ENCODE data around the gene MED27. TPM values are rescaled to one million over a fixed set of nuclear protein-coding genes. Genes with fewer than 3 reads are reported as not detected.

Gene MED27
- total and polyA plus RNA-seq, 12 donors: 8.0 to 20.7 (median 17.1) TPM

DNA sequence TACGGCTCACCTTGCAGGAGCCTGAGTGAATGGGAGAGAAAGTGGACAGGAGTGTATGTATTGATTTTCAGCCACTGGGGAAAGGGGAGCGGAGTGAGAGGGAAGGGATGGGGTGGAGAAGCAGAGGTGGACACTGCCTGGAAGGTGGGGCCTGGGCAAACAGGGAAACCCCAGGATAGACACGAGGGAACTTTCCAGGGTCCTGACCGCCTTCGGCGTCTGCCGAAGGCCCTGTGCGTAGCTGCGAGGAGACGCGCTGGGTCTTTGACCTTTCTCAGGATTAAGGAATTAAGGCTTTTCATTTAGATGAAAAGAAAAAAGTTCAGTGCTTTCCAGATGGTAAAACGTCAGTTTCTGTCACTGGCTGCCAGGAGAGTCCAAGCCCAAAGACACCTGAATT is 205.2 kb downstream of the MED27 start:
- intact Hi-C loops (cut with DNase I): no loop called here
- TF ChIP-seq, protein P1, sequence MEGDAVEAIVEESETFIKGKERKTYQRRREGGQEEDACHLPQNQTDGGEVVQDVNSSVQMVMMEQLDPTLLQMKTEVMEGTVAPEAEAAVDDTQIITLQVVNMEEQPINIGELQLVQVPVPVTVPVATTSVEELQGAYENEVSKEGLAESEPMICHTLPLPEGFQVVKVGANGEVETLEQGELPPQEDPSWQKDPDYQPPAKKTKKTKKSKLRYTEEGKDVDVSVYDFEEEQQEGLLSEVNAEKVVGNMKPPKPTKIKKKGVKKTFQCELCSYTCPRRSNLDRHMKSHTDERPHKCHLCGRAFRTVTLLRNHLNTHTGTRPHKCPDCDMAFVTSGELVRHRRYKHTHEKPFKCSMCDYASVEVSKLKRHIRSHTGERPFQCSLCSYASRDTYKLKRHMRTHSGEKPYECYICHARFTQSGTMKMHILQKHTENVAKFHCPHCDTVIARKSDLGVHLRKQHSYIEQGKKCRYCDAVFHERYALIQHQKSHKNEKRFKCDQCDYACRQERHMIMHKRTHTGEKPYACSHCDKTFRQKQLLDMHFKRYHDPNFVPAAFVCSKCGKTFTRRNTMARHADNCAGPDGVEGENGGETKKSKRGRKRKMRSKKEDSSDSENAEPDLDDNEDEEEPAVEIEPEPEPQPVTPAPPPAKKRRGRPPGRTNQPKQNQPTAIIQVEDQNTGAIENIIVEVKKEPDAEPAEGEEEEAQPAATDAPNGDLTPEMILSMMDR (IDR thresholded peaks at IDR 0.05): no peak
- 83 to 88% methylated on average over 12 of the region's 12 CpGs for WGBS, 2 donors
- DNase-seq (no peak), ATAC-seq (no peak)
- peaks cover 0 to 7% (median 0%) of the 10 kb centered on the region in 9 donors for H3K36me3 ChIP-seq
- H3K9me3 ChIP-seq: no peaks in the 10 kb centered on the region
- no peak overlapping the region for H3K4me3 ChIP-seq
- no peak overlapping the region for H3K27ac ChIP-seq
- no peaks in the 10 kb centered on the region for H3K27me3 ChIP-seq
- no peaks in the 10 kb centered on the region for H3K4me1 ChIP-seq

DNA sequence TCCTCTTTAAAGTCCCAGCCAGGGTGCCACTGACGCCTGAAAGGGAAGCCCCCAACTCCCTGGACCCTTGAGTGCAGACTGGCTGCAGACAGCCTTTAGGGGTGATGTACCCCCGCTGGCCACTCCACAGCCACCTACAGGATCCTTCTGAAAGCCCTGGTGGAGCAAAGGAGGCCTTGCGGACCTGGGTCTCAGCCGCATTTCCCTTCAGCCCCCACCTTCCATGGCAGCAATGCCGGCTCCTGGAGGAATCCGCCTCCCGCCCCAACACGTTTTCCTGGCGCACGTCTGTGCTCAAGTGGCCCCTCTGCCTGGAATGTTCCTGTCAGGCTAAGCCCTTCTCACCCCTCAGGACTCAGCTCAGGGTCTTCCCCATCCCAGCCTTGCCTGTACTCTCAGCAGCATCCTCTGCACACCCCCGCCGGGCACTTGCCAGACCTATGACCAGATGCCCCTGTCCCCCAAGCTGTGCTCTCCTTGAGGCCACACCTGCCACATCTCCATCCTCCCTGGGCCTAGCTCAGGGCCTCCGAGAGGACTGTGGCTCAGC is 205.7 kb downstream of the MED27 start:
- Histone ChIP-seq H3K36me3 (peaks cover 0 to 4% (median 0%) of the 10 kb centered on the region in 9 donors), H3K9me3 (no peaks in the 10 kb centered on the region)

DNA sequence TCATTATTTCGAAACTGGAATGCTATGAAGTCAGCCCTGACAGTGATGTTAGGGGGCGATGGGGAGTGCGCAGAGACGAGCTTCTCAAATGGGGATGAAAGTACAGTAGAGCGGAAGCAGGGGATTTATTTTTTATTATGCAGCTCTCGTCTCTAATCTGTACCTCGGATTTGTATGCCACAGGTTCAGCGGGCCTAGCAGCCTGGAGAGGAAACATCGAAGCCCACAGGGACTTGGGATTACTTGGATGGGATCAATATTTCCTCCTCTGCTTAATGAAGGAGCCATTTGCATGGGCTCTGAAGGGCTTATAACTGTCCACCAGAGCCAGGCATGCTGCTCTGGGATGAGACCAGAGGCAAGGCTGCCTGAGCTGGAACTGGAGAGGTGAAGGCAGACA is 206.3 kb downstream of the MED27 start:
- no peak for ATAC-seq
- intact Hi-C loops (cut with DNase I): no loop called here

More for the DNA sequence above, 205.7 kb downstream of the MED27 start:
- H3K4me1 ChIP-seq: no peaks in the 10 kb centered on the region
- peak in 1 of 8 donors; percentile 16 for ATAC-seq
- H3K27me3 ChIP-seq: no peaks in the 10 kb centered on the region
- H3K4me3 ChIP-seq: no peak overlapping the region
- TF ChIP-seq, protein P1 (IDR thresholded peaks at IDR 0.05): no peak
- 86 to 94% methylated on average over 13 of the region's 13 CpGs for WGBS, 2 donors
- H3K27ac ChIP-seq: no peak overlapping the region
- intact Hi-C loops (cut with DNase I): no loop called here
- no peak for DNase-seq

DNA sequence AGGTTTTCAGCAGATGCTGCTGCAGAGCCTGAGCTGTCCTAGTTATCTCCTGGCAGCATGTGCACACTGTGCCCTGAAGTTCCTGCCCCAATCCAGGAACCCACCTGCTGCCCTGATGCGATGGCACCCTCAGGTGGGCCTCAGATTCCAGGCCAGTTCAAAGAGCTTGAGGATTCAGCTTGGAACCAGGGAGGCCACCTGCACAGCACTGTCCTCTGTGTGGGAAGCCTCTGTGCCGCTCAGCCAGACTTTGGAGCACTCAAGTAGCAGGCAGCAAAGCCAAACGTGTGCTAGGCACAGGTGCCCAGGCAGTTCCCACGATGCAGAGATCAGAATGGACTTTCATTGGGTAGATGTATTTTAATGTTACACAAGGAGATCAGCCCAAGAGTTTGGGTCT is 207.0 kb downstream of the MED27 start:
- Histone ChIP-seq H3K27ac (no peak overlapping the region), H3K4me3 (no peak overlapping the region), H3K9me3 (no peaks in the 10 kb centered on the region), H3K4me1 (no peaks in the 10 kb centered on the region), H3K36me3 (peaks cover 0 to 5% (median 0%) of the 10 kb centered on the region in 9 donors), H3K27me3 (no peaks in the 10 kb centered on the region)
- intact Hi-C loops (cut with DNase I): no loop called here
- 94 to 96% methylated on average over 4 of the region's 4 CpGs for WGBS, 2 donors
- TF ChIP-seq, protein P1 (IDR thresholded peaks at IDR 0.05): no peak
- DNase-seq: no peak
- no peak for ATAC-seq

More for the DNA sequence above, 206.3 kb downstream of the MED27 start:
- H3K9me3 ChIP-seq: no peaks in the 10 kb centered on the region
- WGBS, 2 donors: 95 to 96% methylated on average over 9 of the region's 9 CpGs
- no peak overlapping the region for H3K27ac ChIP-seq
- no peak overlapping the region for H3K4me3 ChIP-seq
- TF ChIP-seq, protein P1 (IDR thresholded peaks at IDR 0.05): no peak
- peaks cover 0 to 5% (median 0%) of the 10 kb centered on the region in 9 donors for H3K36me3 ChIP-seq
- no peaks in the 10 kb centered on the region for H3K27me3 ChIP-seq
- H3K4me1 ChIP-seq: no peaks in the 10 kb centered on the region
- DNase-seq: no peak

Data from heart right ventricle (tissue), 16 donors.